Suprapubic skin (tissue), 4 donors: ENCODE results near the gene KCND3. TPM values are rescaled to one million over a fixed set of nuclear protein-coding genes. Genes with fewer than 3 reads are reported as not detected.

Experiments
- DNase-seq, 2 donors: peaks; one replicate each; pipeline ENCODE4 v3.0.0-alpha.2; 2019; ENCODE audit warnings: low spot score in 2 of 2
- H3K27ac ChIP-seq: fragments of 200-600 bp; sonication (generic); one replicate; pipeline ENCODE4 v1.5.1; 2019
- H3K27me3 ChIP-seq: fragments of 200-600 bp; sonication (generic); one replicate; pipeline ENCODE4 v1.5.1; 2019
- H3K36me3 ChIP-seq: fragments of 200-600 bp; sonication (generic); one replicate; pipeline ENCODE4 v1.5.1; 2019
- H3K4me1 ChIP-seq: fragments of 200-600 bp; sonication (generic); one replicate; pipeline ENCODE4 v1.5.1; 2019
- H3K4me3 ChIP-seq: fragments of 200-600 bp; sonication (generic); one replicate; pipeline ENCODE4 v1.5.1; 2019; ENCODE audit warnings: mild to moderate bottlenecking
- H3K9me3 ChIP-seq: fragments of 200-600 bp; sonication (generic); one replicate; pipeline ENCODE4 v1.5.1; 2019
- CTCF ChIP-seq, 2 donors: fragments of 200-600 bp in 1 of 2; fragments of 450-650 bp in 1 of 2; sonication (generic) in 1 of 2; IDR thresholded peaks; one replicate each; pipeline ENCODE4 v1.5.1; 2016 to 2019; ENCODE audit warnings: antibody characterized with exemption in 2 of 2, mild to moderate bottlenecking in 1 of 2, moderate library complexity in 1 of 2
- EP300 ChIP-seq: sonication (generic); formaldehyde crosslinking; IDR thresholded peaks from one replicate; pipeline ENCODE4 v1.6.1; 2017; ENCODE audit warnings: antibody characterized with exemption
- POLR2A ChIP-seq, 2 donors: fragments of 450-650 bp; IDR thresholded peaks; one replicate each; pipeline ENCODE4 v1.6.1; 2017; ENCODE audit warnings: antibody characterized with exemption in 2 of 2, mild to moderate bottlenecking in 2 of 2, moderate library complexity in 2 of 2
- POLR2AphosphoS5 ChIP-seq, 3 donors: sonication (generic); formaldehyde crosslinking; IDR thresholded peaks; one replicate each; pipeline ENCODE4 v1.6.1; 2017; ENCODE audit warnings: antibody characterized with exemption in 3 of 3
- WGBS: methylation state at CpG from one replicate; pipeline ENCODE4 v1.1.5; 2018; 5-methylcytosine and 5-hydroxymethylcytosine counted together
- total RNA-seq, 4 donors: library from RNA; depleted of rRNA; stranded (reverse); fragments of >200 nt; gene quantifications; one replicate each; pipeline ENCODE4 v1.1.0, GENCODE V29; 2016

KCND3 gene
- total RNA-seq, 4 donors from 2014 or later: 6.8 to 11.4 (median 10.2) TPM

GRCh38 chr1:111735858-111736544, 253.5 kb downstream of the KCND3 start:
- Histone ChIP-seq H3K27ac (no peak overlapping the region), H3K9me3 (no peaks in the 10 kb centered on the region), H3K36me3 (no peaks in the 10 kb centered on the region), H3K27me3 (no peaks in the 10 kb centered on the region), H3K4me1 (peaks cover 65% of the 10 kb centered on the region), H3K4me3 (no peak overlapping the region)
- 92% methylated on average over 8 of the region's 8 CpGs for WGBS
- DNase-seq: no peak
- TF ChIP-seq POLR2AphosphoS5 (IDR thresholded peaks at IDR 0.05) (no peak), EP300 (no peak)

GRCh38 chr1:111735321-111735720, 254.1 kb downstream of the KCND3 start:
- TF ChIP-seq CTCF (IDR thresholded peaks at IDR 0.05) (no peak), EP300 (no peak), POLR2AphosphoS5 (IDR thresholded peaks at IDR 0.05) (no peak), POLR2A (IDR thresholded peaks at IDR 0.05) (no peak)
- DNase-seq: no peak
- no peak overlapping the region for H3K4me3 ChIP-seq
- no peak overlapping the region for H3K27ac ChIP-seq
- WGBS: 87% methylated on average over 4 of the region's 4 CpGs
- peaks cover 66% of the 10 kb centered on the region for H3K4me1 ChIP-seq
- H3K27me3 ChIP-seq: no peaks in the 10 kb centered on the region
- no peaks in the 10 kb centered on the region for H3K9me3 ChIP-seq
- no peaks in the 10 kb centered on the region for H3K36me3 ChIP-seq

GRCh38 chr1:111734856-111735255, 254.6 kb downstream of the KCND3 start:
- no peak for DNase-seq
- no peaks in the 10 kb centered on the region for H3K9me3 ChIP-seq
- TF ChIP-seq POLR2AphosphoS5 (IDR thresholded peaks at IDR 0.05) (no peak), POLR2A (IDR thresholded peaks at IDR 0.05) (no peak), EP300 (no peak), CTCF (IDR thresholded peaks at IDR 0.05) (no peak)
- peak overlapping the region; percentile 53 for H3K27ac ChIP-seq
- no peaks in the 10 kb centered on the region for H3K36me3 ChIP-seq
- WGBS: 76% methylated on average over 3 of the region's 3 CpGs
- no peak overlapping the region for H3K4me3 ChIP-seq
- peaks cover 66% of the 10 kb centered on the region for H3K4me1 ChIP-seq
- no peaks in the 10 kb centered on the region for H3K27me3 ChIP-seq

- TF ChIP-seq CTCF (IDR thresholded peaks at IDR 0.05) (no peak), POLR2AphosphoS5 (IDR thresholded peaks at IDR 0.05) (no peak), EP300 (no peak), POLR2A (IDR thresholded peaks at IDR 0.05) (no peak)
- Histone ChIP-seq H3K9me3 (no peaks in the 10 kb centered on the region), H3K27ac (peak overlapping the region; percentile 53), H3K4me1 (peaks cover 66% of the 10 kb centered on the region), H3K27me3 (no peaks in the 10 kb centered on the region), H3K4me3 (no peak overlapping the region), H3K36me3 (no peaks in the 10 kb centered on the region)
- 83% methylated on average over 3 of the region's 3 CpGs for WGBS
- DNase-seq: no peak
These were observed 255.0 kb downstream of the KCND3 start for GRCh38 chr1:111734426-111734825.

- WGBS: 58% methylated on average over 5 of the region's 5 CpGs
- Histone ChIP-seq H3K9me3 (no peaks in the 10 kb centered on the region), H3K4me3 (no peak overlapping the region), H3K27ac (peak overlapping the region; percentile 53), H3K4me1 (peaks cover 68% of the 10 kb centered on the region), H3K27me3 (no peaks in the 10 kb centered on the region), H3K36me3 (no peaks in the 10 kb centered on the region)
- DNase-seq: peak in 1 of 2 donors; percentile 23
- TF ChIP-seq CTCF (IDR thresholded peaks at IDR 0.05) (no peak), POLR2AphosphoS5 (IDR thresholded peaks at IDR 0.05) (no peak), EP300 (no peak), POLR2A (IDR thresholded peaks at IDR 0.05) (no peak)
These were observed 255.5 kb downstream of the KCND3 start for GRCh38 chr1:111733992-111734341.
